Measurements from ENCODE around the gene XYLT1.

The XYLT1 gene

DNA sequence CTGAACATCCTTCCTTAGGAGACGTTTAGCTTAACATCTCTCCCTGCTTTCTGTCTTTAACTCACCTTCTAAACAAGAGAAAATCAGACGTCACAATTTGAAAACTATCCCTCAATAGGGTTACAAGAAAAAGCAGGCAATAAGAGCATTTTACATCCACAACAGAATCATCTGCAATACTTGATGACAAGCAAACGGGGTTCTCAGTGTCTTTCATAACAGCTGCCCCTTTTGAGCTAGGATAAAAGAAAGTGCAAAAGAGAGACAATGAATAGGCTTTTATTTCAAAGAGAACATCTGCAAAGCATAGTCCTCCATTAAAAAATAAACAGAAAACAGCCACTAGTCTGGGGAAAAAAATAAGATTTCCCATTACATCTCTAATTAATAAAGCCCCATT is 13.2 kb downstream of the XYLT1 start:
- DNase-seq (ENCODE audit: low spot score): no peak

DNA sequence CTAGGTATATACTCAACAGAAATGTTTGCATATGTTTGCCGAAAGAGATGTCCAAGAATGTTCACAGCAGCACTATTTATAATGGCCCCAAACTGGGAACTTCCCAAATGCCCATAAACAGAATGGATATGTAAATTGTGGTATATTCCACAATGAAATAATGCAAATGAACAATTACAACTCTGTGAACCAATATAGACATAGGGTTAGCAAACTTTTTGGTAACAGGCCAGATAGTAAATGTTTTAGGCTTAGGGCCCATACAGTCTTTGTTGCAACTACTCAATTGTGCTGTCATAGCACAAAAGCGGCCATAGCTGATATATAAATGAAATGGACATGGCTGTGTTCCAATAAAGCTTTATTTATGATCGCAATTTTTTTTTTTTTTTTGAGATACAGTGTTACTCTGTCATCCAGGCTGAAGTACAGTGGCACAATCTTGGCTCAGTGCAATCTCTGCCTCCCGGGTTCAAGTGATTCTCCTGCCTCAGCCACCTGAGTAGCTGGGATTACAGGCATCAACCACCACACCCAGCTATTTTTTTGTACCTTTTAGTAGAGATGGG is 16.5 kb downstream of the XYLT1 start:
- no peak for DNase-seq (ENCODE audit: low spot score)

DNA sequence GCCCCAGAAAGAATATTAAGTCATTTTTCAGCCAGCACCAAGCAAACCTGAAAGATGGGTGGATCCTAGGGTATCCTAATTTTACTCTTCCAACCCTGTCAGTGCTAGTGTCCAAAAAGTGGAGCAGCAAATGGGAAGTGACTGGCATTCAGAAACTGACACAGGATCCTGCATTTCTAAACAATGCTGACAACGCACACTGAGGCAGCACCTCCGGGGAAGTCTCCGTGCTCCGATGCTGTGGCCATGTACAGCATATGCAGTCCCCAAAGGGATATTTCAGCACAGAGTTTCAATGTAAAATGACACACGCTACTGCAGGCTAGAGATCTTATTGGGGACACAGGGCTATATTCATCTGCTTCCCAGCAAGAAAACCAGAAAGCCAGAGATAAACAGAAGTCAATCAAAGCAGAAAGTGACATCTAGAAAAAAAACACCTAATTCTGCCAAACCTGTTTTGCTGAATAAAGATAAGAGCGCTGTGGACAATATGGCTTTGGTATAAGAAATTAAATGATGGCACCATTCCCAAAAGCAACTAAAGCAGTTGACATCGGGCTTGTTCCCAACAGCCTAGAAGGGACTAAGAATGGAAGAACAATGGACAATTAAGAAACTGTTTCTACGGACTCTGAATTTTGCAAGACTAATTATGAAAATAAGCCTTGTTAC is 17.3 kb downstream of the XYLT1 start:
- no peak for DNase-seq (ENCODE audit: low spot score)

DNA sequence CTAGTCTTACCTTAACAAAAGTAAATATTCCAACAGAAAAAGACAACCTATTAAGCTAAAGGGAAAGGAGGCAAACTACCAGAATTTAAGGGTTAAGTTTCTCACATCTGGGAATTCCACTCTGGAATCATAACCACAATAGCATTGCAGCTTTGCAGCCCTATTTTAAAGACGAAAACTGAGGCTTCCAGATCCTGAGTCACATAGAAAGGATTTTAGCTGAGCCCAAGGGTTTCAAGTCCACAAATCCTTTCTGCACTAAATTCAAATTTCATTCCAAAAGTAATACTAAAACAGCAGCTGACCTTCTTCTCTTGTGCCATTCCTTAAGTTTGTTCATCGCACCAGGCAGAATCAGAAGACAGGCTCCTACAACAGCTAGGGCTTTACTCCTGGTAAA is 17.8 kb downstream of the XYLT1 start:
- no peak for DNase-seq (ENCODE audit: low spot score)

- no peak for DNase-seq (ENCODE audit: low spot score)
Observed at GRCh38 chr16:17451843-17452242, 18.9 kb downstream of the XYLT1 start.

DNA sequence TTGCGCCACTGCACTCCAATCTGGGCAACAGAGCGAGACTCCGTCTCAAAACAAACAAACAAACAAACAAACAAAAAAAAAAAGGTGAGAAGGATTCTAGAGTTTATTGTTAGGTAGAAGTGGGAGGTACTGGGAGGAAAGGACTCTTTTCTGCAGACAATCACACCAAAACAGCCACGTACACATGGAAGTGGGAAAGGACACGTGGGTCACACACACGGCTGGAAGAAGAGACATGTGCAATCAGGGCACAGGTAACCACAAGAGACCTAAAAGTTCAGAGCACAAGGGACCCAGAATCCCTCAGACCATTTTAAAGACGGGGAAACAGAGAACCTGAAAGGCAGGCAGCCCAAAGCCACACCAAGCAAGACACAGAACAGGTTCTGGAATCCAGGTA is 20.5 kb downstream of the XYLT1 start:
- no peak for DNase-seq (ENCODE audit: low spot score)

- no peak for DNase-seq (ENCODE audit: low spot score)
Observed at GRCh38 chr16:17448640-17449638, 21.8 kb downstream of the XYLT1 start.

- no peak for DNase-seq (ENCODE audit: low spot score)
Observed at GRCh38 chr16:17447101-17447569, 23.6 kb downstream of the XYLT1 start.

DNA sequence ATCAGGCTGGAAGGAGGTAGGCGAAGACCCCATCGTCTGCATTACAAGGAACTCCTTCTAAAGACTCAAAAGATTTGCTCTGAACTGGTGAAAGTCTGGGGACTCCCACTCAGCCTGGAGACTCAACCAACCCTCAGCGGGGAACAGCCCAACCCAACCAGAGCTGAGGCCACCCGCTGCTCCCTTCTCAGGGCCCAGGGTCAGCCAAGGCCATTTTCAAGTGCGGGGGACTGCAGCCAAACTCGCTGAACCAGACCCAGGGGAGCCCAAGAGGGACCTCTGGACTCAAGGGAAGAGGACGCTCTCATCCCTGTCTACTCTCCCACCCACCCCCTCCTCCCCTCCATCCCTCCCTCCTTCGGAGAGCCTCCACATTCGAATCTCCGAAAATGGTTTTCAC is 24.1 kb downstream of the XYLT1 start:
- no peak for DNase-seq (ENCODE audit: low spot score)

DNA sequence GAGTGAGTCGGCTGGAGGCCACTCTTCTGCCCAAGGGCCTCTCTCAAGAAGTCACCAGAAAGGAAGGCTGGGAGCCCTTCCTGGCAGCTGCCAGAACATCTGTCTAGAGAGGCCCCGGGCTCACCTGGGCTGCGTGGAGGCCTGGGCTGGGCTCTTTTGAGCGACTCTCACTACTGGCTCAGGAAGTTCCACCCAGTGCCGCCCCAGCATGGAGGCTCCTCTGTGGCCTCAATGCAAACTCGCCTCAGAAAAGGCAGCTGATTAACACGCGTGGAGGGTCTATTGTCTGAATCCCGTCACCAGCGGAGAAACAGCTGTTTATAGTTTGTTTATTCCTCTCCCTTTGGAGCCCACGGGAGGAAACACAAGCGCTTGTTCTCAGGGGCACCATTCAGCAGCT is 25.3 kb downstream of the XYLT1 start:
- no peak for DNase-seq (ENCODE audit: low spot score)

GRCh38 chr16:17444658-17445057 is 26.1 kb downstream of the XYLT1 start:
- DNase-seq (ENCODE audit: low spot score): no peak

GRCh38 chr16:17440131-17440530 is 30.6 kb downstream of the XYLT1 start:
- no peak for DNase-seq (ENCODE audit: low spot score)

DNA sequence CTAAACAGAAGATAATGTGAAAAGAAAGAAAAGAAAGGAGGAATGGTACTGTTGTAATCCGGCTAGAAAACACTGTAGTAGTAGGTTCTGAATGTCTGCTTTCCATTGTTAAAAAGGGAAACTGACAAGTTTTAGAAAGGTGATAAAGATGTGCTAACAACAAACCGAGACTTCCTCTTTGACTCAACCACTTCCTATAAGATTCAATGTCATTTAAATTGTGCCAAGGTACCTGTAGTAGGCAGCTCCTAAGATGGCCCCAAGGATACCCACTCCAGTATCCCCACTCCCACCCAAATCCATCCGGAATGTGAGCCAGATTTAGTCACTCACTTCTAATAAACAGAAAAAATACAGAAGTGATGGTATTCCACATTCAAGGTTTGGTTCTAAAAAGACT is 31.2 kb downstream of the XYLT1 start:
- DNase-seq (ENCODE audit: low spot score): no peak

- no peak for DNase-seq (ENCODE audit: low spot score)
Observed at GRCh38 chr16:17437981-17438380, 32.8 kb downstream of the XYLT1 start.

- DNase-seq (ENCODE audit: low spot score): no peak
Observed at GRCh38 chr16:17437127-17437720, 33.5 kb downstream of the XYLT1 start.

DNA sequence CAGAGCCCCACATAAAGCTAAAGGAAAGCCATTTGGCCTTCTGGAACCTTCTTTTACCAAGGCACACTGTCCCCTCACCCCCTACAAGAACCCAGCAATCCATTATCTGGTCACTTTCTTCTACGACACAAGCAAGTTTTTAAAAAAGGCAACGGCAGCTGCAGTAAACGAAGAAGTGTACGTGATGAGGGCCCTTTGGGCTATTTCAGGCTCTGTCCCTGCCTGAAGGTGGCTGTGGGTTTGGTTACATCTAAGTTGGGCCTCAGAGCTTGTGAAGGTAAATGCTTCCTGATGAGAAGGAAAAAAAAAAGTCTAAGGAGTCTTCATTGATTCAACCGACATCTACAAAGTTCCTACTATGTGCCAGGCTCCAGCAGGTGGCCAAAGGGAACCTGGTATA is 35.4 kb downstream of the XYLT1 start:
- no peak for DNase-seq (ENCODE audit: low spot score)

- DNase-seq (ENCODE audit: low spot score): no peak
Observed at GRCh38 chr16:17433577-17434451, 36.9 kb downstream of the XYLT1 start.

- DNase-seq (ENCODE audit: low spot score): no peak
Observed at GRCh38 chr16:17432901-17433576, 37.7 kb downstream of the XYLT1 start.

- no peak for DNase-seq (ENCODE audit: low spot score)
Observed at GRCh38 chr16:17431968-17432625, 38.7 kb downstream of the XYLT1 start.

DNA sequence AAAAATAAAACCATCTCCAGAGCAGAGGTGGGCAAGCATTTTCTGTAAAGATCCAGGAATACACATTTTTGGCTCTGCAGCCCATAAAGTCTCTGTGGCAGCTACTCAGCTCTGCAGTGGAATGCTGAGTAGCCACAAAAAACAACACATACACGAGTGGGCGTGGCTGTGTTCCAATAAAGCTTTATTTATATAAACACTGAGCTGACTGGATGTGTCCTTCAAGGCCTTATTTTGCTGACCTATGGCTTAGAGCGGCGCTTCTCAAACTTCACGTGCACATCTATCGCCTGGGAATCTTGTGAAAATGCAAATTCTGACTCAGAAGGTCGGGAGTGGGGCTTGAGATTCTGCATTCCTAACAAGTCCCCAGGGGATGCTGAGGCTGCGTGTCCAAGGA is 39.7 kb downstream of the XYLT1 start:
- DNase-seq (ENCODE audit: low spot score): no peak

Measured in hematopoietic multipotent progenitor cell treated with erythropoietin and hydrocortisone succinate and interleukin-3 and kit ligand, for 17 days (in vitro differentiated cells).